BLaER1 (cell line): Measurements from ENCODE around the gene SOCS7.
A peak's percentile ranks its signal among the peaks of the same experiment; 100 is the strongest.

Experiments
- H3K27ac ChIP-seq: shearing (Covaris generic); formaldehyde crosslinking; 2 replicates; pipeline ENCODE4 v1.8.1; 2022
- H3K27me3 ChIP-seq: shearing (Covaris generic); formaldehyde crosslinking; 2 replicates; pipeline ENCODE4 v1.8.1; 2022
- H3K36me3 ChIP-seq: shearing (Covaris generic); formaldehyde crosslinking; 2 replicates; pipeline ENCODE4 v1.8.1; 2022
- H3K4me1 ChIP-seq: shearing (Covaris generic); formaldehyde crosslinking; 2 replicates; pipeline ENCODE4 v1.8.1; 2022
- H3K4me2 ChIP-seq: shearing (Covaris generic); formaldehyde crosslinking; 2 replicates; pipeline ENCODE4 v1.8.1; 2022
- H3K4me3 ChIP-seq: shearing (Covaris generic); formaldehyde crosslinking; 2 replicates; pipeline ENCODE4 v1.8.1; 2022
- H3K9ac ChIP-seq: shearing (Covaris generic); formaldehyde crosslinking; 2 replicates; pipeline ENCODE4 v1.8.1; 2022
- H3K9me3 ChIP-seq: shearing (Covaris generic); formaldehyde crosslinking; 2 replicates; pipeline ENCODE4 v1.8.1; 2022
- H4K20me1 ChIP-seq: shearing (Covaris generic); formaldehyde crosslinking; 2 replicates; pipeline ENCODE4 v1.8.1; 2022
- Cebpa-rat ChIP-seq: shearing (Covaris generic); IDR thresholded peaks from 2 replicates; pipeline ENCODE4 v1.8.1; 2022

Gene SOCS7

DNA sequence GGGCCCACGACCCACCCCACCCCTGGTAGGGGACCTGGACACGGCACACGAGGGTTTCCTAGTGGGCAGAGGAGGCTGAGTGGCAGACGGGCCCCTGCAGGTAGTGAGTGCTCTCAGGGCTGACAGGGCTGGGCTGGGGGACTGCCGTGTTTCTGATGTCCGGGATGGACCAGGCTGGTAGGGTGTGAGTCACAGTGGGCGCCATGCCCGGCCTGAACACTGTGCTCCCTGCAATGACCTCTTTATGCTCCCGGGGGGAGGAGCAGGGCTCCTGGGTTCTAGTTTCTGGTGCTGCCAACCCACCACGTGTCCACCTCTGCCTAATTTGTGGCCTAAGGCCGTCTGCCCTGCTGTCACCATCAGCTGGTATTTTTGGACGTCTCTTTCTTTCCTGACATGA lies 102.9 kb downstream of the SOCS7 start:
- Histone ChIP-seq H3K36me3 (peaks cover 21% of the 10 kb centered on the region), H3K9ac (0 out of 2 replicates have a peak overlapping the region, but pooled peaks have one; percentile 28), H3K9me3 (no peaks in the 10 kb centered on the region), H3K4me2 (peak overlapping the region; percentile 90), H4K20me1 (peaks cover 100% of the 10 kb centered on the region), H3K27ac (no peak overlapping the region), H3K27me3 (peaks cover 8% of the 10 kb centered on the region; the same call in 1 of the 2 replicates), H3K4me3 (no peak overlapping the region), H3K4me1 (peaks cover 96% of the 10 kb centered on the region)
- TF ChIP-seq Cebpa-rat: no peak
